GM21529 (cell line): ENCODE data around the gene SLC25A45.

Experiments used
- ATAC-seq: cut with Tn5 transposase; IDR thresholded peaks from one replicate; pipeline ENCODE4 v1.9.1; 2021; ENCODE audit not compliant: unreplicated experiment

The SLC25A45 gene

GRCh38 chr11:65389294-65389980 is 7.0 kb upstream of the SLC25A45 start:
- no peak for ATAC-seq

- ATAC-seq = no peak
Observed at GRCh38 chr11:65388731-65389130, 6.3 kb upstream of the SLC25A45 start.

- peak; percentile 32 for ATAC-seq
Observed at GRCh38 chr11:65386307-65387140, 4.1 kb upstream of the SLC25A45 start, which contains the start of gene FRMD8. TSS of gene FRMD8 (plus strand) at chr11:65386637. CDS start at chr11:65387037, 400 bp downstream.

- ATAC-seq = no peak
Observed at GRCh38 chr11:65384301-65384889, 1.9 kb upstream of the SLC25A45 start.

GRCh38 chr11:65383778-65384177 is 1.3 kb upstream of the SLC25A45 start:
- ATAC-seq = no peak

GRCh38 chr11:65382804-65383368 is 440 bp upstream of the SLC25A45 start:
- ATAC-seq = no peak

GRCh38 chr11:65381716-65382032 is 772 bp downstream of the SLC25A45 start:
- no peak for ATAC-seq

GRCh38 chr11:65380460-65381119 is 1.9 kb downstream of the SLC25A45 start:
- ATAC-seq = no peak

- no peak for ATAC-seq
Observed at GRCh38 chr11:65379698-65380459, 2.6 kb downstream of the SLC25A45 start.

GRCh38 chr11:65378928-65379638 is 3.4 kb downstream of the SLC25A45 start:
- ATAC-seq = no peak

- no peak for ATAC-seq
Observed at GRCh38 chr11:65378208-65378927, 4.1 kb downstream of the SLC25A45 start.

- no peak for ATAC-seq
Observed at GRCh38 chr11:65377777-65378176, 4.7 kb downstream of the SLC25A45 start.

GRCh38 chr11:65377036-65377435 is 5.4 kb downstream of the SLC25A45 start:
- no peak for ATAC-seq

GRCh38 chr11:65376138-65376713 is 6.2 kb downstream of the SLC25A45 start:
- no peak for ATAC-seq

GRCh38 chr11:65375012-65375411 is 7.4 kb downstream of the SLC25A45 start:
- no peak for ATAC-seq

GRCh38 chr11:65373839-65374580 is 8.4 kb downstream of the SLC25A45 start:
- ATAC-seq = no peak

GRCh38 chr11:65370659-65371049 is 11.8 kb downstream of the SLC25A45 start:
- ATAC-seq = no peak

GRCh38 chr11:65366340-65366773 is 16.1 kb downstream of the SLC25A45 start:
- ATAC-seq = no peak
